ENCODE results near the gene PLA2G15. TPM values are rescaled to one million over a fixed set of nuclear protein-coding genes. Genes with fewer than 3 reads are reported as not detected.

The PLA2G15 gene
- total and polyA plus RNA-seq, 2 experiments from 2014 or later, result 3.1 to 14.8 TPM

DNA sequence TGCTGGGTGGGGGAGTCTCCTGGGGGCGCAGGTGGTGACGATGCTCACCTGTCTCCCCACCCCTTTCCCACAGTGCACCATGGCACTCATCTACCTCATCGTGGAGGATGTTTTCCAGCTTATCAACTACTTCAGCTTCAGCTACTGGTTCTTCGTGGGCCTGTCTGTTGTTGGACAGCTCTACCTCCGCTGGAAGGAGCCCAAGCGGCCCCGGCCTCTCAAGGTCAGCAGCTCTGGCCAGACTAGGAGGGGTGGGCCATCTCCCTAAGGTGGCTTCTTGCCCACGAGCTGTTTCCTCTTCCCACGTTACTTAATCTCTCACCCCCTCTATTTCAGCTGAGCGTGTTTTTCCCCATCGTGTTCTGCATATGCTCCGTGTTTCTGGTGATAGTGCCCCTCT lies 51.1 kb downstream of the PLA2G15 start:
- Histone ChIP-seq H3F3A (replicated peaks; ENCODE audit: low read depth) (peaks cover 5% of the 10 kb centered on the region; the same call in 1 of the 2 replicates), H3K4me3 (no peak overlapping the region), H3K79me2 (replicated peaks; ENCODE audit: insufficient read depth) (no peaks in the 10 kb centered on the region), H3K36me3 (ENCODE audit: insufficient read depth) (peaks cover 20% of the 10 kb centered on the region), H3K27me3 (ENCODE audit: insufficient read depth) (no peaks in the 10 kb centered on the region), H3K27ac (ENCODE audit: low read depth) (no peak overlapping the region), H3K4me2 (no peak overlapping the region), H4K20me1 (replicated peaks; ENCODE audit: insufficient read depth) (peaks cover 36% of the 10 kb centered on the region), H3K9me2 (ENCODE audit: insufficient read depth) (no peaks in the 10 kb centered on the region), H2AFZ (no peak overlapping the region), H3K4me1 (ENCODE audit: insufficient read depth) (no peaks in the 10 kb centered on the region)
- H3K4me1 Mint-ChIP-seq, result peaks cover 2% of the 10 kb centered on the region; the same call in 1 of the 3 replicates
- peaks cover 2% of the 10 kb centered on the region for H3K27me3 Mint-ChIP-seq (ENCODE audit: insufficient read depth, low read depth, poor library complexity)
- H3K9me3 Mint-ChIP-seq, result no peaks in the 10 kb centered on the region
- ATAC-seq (no peak), DNase-seq (ENCODE audit: low spot score) (no peak)
- peaks cover 57% of the 10 kb centered on the region for H3K36me3 Mint-ChIP-seq (ENCODE audit: low read depth)
- H3K4me3 Mint-ChIP-seq, result no peak overlapping the region
- TF ChIP-seq, protein P1, sequence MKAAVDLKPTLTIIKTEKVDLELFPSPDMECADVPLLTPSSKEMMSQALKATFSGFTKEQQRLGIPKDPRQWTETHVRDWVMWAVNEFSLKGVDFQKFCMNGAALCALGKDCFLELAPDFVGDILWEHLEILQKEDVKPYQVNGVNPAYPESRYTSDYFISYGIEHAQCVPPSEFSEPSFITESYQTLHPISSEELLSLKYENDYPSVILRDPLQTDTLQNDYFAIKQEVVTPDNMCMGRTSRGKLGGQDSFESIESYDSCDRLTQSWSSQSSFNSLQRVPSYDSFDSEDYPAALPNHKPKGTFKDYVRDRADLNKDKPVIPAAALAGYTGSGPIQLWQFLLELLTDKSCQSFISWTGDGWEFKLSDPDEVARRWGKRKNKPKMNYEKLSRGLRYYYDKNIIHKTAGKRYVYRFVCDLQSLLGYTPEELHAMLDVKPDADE (IDR thresholded peaks at IDR 0.05), result no peak
- TF ChIP-seq STAT1 (IDR thresholded peaks at IDR 0.05; ENCODE audit: unreplicated experiment) (no peak), ZNF331 (CRISPR knock-in tag; IDR thresholded peaks at IDR 0.05; ENCODE audit: low read depth) (no peak), EZH2phosphoT487 (IDR thresholded peaks at IDR 0.05; ENCODE audit: unreplicated experiment) (no peak), JUNB (IDR thresholded peaks at IDR 0.05; ENCODE audit: unreplicated experiment) (no peak), EZH2 (IDR thresholded peaks at IDR 0.05; ENCODE audit: low read depth, unreplicated experiment) (no peak), CREB1 (CRISPR knock-in tag; IDR thresholded peaks at IDR 0.05; ENCODE audit: low read depth) (no peak), POLR2AphosphoS5 (IDR thresholded peaks at IDR 0.05; ENCODE audit: low read depth) (no peak), NANOG (IDR thresholded peaks at IDR 0.05; ENCODE audit: borderline replicate concordance) (no peak), ZNF114 (CRISPR knock-in tag; IDR thresholded peaks at IDR 0.05) (no peak)
- TF ChIP-seq, protein P2, sequence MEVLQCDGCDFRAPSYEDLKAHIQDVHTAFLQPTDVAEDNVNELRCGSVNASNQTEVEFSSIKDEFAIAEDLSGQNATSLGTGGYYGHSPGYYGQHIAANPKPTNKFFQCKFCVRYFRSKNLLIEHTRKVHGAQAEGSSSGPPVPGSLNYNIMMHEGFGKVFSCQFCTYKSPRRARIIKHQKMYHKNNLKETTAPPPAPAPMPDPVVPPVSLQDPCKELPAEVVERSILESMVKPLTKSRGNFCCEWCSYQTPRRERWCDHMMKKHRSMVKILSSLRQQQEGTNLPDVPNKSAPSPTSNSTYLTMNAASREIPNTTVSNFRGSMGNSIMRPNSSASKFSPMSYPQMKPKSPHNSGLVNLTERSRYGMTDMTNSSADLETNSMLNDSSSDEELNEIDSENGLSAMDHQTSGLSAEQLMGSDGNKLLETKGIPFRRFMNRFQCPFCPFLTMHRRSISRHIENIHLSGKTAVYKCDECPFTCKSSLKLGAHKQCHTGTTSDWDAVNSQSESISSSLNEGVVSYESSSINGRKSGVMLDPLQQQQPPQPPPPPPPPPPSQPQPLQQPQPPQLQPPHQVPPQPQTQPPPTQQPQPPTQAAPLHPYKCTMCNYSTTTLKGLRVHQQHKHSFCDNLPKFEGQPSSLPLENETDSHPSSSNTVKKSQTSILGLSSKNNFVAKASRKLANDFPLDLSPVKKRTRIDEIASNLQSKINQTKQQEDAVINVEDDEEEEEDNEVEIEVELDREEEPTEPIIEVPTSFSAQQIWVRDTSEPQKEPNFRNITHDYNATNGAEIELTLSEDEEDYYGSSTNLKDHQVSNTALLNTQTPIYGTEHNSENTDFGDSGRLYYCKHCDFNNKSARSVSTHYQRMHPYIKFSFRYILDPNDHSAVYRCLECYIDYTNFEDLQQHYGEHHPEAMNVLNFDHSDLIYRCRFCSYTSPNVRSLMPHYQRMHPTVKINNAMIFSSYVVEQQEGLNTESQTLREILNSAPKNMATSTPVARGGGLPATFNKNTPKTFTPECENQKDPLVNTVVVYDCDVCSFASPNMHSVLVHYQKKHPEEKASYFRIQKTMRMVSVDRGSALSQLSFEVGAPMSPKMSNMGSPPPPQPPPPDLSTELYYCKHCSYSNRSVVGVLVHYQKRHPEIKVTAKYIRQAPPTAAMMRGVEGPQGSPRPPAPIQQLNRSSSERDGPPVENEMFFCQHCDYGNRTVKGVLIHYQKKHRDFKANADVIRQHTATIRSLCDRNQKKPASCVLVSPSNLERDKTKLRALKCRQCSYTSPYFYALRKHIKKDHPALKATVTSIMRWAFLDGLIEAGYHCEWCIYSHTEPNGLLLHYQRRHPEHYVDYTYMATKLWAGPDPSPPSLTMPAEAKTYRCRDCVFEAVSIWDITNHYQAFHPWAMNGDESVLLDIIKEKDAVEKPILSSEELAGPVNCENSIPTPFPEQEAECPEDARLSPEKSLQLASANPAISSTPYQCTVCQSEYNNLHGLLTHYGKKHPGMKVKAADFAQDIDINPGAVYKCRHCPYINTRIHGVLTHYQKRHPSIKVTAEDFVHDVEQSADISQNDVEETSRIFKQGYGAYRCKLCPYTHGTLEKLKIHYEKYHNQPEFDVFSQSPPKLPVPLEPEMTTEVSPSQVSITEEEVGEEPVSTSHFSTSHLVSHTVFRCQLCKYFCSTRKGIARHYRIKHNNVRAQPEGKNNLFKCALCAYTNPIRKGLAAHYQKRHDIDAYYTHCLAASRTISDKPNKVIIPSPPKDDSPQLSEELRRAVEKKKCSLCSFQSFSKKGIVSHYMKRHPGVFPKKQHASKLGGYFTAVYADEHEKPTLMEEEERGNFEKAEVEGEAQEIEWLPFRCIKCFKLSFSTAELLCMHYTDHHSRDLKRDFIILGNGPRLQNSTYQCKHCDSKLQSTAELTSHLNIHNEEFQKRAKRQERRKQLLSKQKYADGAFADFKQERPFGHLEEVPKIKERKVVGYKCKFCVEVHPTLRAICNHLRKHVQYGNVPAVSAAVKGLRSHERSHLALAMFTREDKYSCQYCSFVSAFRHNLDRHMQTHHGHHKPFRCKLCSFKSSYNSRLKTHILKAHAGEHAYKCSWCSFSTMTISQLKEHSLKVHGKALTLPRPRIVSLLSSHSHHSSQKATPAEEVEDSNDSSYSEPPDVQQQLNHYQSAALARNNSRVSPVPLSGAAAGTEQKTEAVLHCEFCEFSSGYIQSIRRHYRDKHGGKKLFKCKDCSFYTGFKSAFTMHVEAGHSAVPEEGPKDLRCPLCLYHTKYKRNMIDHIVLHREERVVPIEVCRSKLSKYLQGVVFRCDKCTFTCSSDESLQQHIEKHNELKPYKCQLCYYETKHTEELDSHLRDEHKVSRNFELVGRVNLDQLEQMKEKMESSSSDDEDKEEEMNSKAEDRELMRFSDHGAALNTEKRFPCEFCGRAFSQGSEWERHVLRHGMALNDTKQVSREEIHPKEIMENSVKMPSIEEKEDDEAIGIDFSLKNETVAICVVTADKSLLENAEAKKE (CRISPR knock-in tag; IDR thresholded peaks at IDR 0.05), result no peak
- TF ChIP-seq, protein P3, sequence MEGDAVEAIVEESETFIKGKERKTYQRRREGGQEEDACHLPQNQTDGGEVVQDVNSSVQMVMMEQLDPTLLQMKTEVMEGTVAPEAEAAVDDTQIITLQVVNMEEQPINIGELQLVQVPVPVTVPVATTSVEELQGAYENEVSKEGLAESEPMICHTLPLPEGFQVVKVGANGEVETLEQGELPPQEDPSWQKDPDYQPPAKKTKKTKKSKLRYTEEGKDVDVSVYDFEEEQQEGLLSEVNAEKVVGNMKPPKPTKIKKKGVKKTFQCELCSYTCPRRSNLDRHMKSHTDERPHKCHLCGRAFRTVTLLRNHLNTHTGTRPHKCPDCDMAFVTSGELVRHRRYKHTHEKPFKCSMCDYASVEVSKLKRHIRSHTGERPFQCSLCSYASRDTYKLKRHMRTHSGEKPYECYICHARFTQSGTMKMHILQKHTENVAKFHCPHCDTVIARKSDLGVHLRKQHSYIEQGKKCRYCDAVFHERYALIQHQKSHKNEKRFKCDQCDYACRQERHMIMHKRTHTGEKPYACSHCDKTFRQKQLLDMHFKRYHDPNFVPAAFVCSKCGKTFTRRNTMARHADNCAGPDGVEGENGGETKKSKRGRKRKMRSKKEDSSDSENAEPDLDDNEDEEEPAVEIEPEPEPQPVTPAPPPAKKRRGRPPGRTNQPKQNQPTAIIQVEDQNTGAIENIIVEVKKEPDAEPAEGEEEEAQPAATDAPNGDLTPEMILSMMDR (conservative IDR thresholded peaks at IDR 0.05; ENCODE audit: low read depth in 2 of 2), result no peak
- TF ChIP-seq, protein P4, sequence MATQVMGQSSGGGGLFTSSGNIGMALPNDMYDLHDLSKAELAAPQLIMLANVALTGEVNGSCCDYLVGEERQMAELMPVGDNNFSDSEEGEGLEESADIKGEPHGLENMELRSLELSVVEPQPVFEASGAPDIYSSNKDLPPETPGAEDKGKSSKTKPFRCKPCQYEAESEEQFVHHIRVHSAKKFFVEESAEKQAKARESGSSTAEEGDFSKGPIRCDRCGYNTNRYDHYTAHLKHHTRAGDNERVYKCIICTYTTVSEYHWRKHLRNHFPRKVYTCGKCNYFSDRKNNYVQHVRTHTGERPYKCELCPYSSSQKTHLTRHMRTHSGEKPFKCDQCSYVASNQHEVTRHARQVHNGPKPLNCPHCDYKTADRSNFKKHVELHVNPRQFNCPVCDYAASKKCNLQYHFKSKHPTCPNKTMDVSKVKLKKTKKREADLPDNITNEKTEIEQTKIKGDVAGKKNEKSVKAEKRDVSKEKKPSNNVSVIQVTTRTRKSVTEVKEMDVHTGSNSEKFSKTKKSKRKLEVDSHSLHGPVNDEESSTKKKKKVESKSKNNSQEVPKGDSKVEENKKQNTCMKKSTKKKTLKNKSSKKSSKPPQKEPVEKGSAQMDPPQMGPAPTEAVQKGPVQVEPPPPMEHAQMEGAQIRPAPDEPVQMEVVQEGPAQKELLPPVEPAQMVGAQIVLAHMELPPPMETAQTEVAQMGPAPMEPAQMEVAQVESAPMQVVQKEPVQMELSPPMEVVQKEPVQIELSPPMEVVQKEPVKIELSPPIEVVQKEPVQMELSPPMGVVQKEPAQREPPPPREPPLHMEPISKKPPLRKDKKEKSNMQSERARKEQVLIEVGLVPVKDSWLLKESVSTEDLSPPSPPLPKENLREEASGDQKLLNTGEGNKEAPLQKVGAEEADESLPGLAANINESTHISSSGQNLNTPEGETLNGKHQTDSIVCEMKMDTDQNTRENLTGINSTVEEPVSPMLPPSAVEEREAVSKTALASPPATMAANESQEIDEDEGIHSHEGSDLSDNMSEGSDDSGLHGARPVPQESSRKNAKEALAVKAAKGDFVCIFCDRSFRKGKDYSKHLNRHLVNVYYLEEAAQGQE (IDR thresholded peaks at IDR 0.05; ENCODE audit: unreplicated experiment), result no peak
- no peak overlapping the region; the same call in 1 of the 2 replicates for H3K27ac Mint-ChIP-seq

Data from GM23338 (cell line).